ENCODE results near the gene L2HGDH. TPM values are rescaled to one million over a fixed set of nuclear protein-coding genes. Genes with fewer than 3 reads are reported as not detected.

Gene L2HGDH
- total and polyA plus RNA-seq, 10 of the 15 experiments (the other 5 are each of a cell fraction or from before 2014, with no cell fraction given) = 2.6 to 18.3 (median 13.5) TPM

- TF ChIP-seq SRF (IDR thresholded peaks at IDR 0.05; ENCODE audit: low read depth in 2 of 2, low read length in 2 of 2) (no peak), SIN3A (IDR thresholded peaks at IDR 0.05; ENCODE audit: low read depth, low read length) (no peak), TCF7 (IDR thresholded peaks at IDR 0.05; ENCODE audit: borderline replicate concordance) (no peak), MTA3 (IDR thresholded peaks at IDR 0.05; ENCODE audit: borderline replicate concordance, low read length) (no peak), TAF1 (IDR thresholded peaks at IDR 0.05; ENCODE audit: borderline replicate concordance, low read depth, low read length) (no peak)
- TF ChIP-seq, protein P1, sequence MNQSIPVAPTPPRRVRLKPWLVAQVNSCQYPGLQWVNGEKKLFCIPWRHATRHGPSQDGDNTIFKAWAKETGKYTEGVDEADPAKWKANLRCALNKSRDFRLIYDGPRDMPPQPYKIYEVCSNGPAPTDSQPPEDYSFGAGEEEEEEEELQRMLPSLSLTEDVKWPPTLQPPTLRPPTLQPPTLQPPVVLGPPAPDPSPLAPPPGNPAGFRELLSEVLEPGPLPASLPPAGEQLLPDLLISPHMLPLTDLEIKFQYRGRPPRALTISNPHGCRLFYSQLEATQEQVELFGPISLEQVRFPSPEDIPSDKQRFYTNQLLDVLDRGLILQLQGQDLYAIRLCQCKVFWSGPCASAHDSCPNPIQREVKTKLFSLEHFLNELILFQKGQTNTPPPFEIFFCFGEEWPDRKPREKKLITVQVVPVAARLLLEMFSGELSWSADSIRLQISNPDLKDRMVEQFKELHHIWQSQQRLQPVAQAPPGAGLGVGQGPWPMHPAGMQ (IDR thresholded peaks at IDR 0.05; ENCODE audit: borderline replicate concordance) = no peak
Observed at GRCh38 chr14:50310445-50310844, 1.6 kb downstream of the L2HGDH start (continued).

GRCh38 chr14:50308363-50308915 is 3.6 kb downstream of the L2HGDH start:
- ChIA-PET POLR2A (interaction anchor here (0.6 kb wide), 1 partner anchor 220 kb away, joined by 3 read pairs; no protein-coding TSS in a partner anchor), RAD21 (ENCODE audit: unreplicated experiment) (no interaction called here), SMC1A (ENCODE audit: uncharacterized antibody, unreplicated experiment) (interaction anchor here (0.5 to 0.7 kb wide), 2 partner anchors 13 to 431 kb away, joined by 3 read pairs; no protein-coding TSS in a partner anchor), CTCF (interaction anchor here (0.9 kb wide), 1 partner anchor 13 kb away, joined by 4 read pairs; no protein-coding TSS in a partner anchor)
- intact Hi-C loops (cut with micrococcal nuclease; ENCODE audit: unreplicated experiment) = no loop called here
- Histone ChIP-seq H3K9me3 (replicated peaks; ENCODE audit: control insufficient read depth, insufficient read depth, low read length) (no peaks in the 10 kb centered on the region), H3K36me3 (ENCODE audit: control insufficient read depth in 2 of 2, insufficient read depth in 2 of 2, low read length in 1 of 2) (no peaks in the 10 kb centered on the region), H3K9ac (ENCODE audit: control insufficient read depth, insufficient read depth, low read length) (no peak overlapping the region), H3K4me1 (ENCODE audit: control insufficient read depth, insufficient read depth, low read length) (peaks cover 4% of the 10 kb centered on the region; the same call in 1 of the 2 replicates), H3K79me2 (ENCODE audit: control insufficient read depth, insufficient read depth, low read length) (peaks cover 31% of the 10 kb centered on the region), H3K27me3 (replicated peaks in 1 of 2; ENCODE audit: control insufficient read depth in 2 of 2, insufficient read depth in 2 of 2, low read length in 1 of 2) (no peaks in the 10 kb centered on the region), H3K4me2 (ENCODE audit: control insufficient read depth, insufficient read depth) (peak overlapping the region; percentile 38), H3K4me3 (no peak overlapping the region), H2AFZ (ENCODE audit: control insufficient read depth, low read depth, low read length) (no peak overlapping the region), H4K20me1 (ENCODE audit: control insufficient read depth, insufficient read depth) (no peaks in the 10 kb centered on the region), H3K27ac (ENCODE audit: control insufficient read depth, insufficient read depth) (no peak overlapping the region)
- ATAC-seq = no peak
- BruUV-seq (replicated peaks) = no TSS peak
- FAIRE-seq = no peak
- no peak for DNase-seq (ENCODE audit: low read depth, low spot score)
- in situ Hi-C loops (cut with MboI) = no loop called here
- WGBS (ENCODE audit: insufficient coverage, insufficient replicate concordance, low lambda C conversion rate, missing lambda C conversion rate) = 40% methylated on average over 3 of the region's 4 CpGs
- TF ChIP-seq RAD21 (IDR thresholded peaks at IDR 0.05; ENCODE audit: insufficient read depth, low read depth, low read length) (no peak), FOS (IDR thresholded peaks at IDR 0.05; ENCODE audit: borderline replicate concordance, extremely low read depth, insufficient read length) (no peak), E2F4 (IDR thresholded peaks at IDR 0.05; ENCODE audit: low read depth, low read length) (no peak), NFYA (IDR thresholded peaks at IDR 0.05; ENCODE audit: borderline replicate concordance, low read depth, low read length) (no peak)
- TF ChIP-seq, protein P2, sequence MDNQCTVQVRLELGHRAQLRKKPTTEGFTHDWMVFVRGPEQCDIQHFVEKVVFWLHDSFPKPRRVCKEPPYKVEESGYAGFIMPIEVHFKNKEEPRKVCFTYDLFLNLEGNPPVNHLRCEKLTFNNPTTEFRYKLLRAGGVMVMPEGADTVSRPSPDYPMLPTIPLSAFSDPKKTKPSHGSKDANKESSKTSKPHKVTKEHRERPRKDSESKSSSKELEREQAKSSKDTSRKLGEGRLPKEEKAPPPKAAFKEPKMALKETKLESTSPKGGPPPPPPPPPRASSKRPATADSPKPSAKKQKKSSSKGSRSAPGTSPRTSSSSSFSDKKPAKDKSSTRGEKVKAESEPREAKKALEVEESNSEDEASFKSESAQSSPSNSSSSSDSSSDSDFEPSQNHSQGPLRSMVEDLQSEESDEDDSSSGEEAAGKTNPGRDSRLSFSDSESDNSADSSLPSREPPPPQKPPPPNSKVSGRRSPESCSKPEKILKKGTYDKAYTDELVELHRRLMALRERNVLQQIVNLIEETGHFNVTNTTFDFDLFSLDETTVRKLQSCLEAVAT (IDR thresholded peaks at IDR 0.05) = no peak
